Right lobe of liver (tissue), 6 donors: ENCODE data around the gene FUT1. TPM values are rescaled to one million over a fixed set of nuclear protein-coding genes. Genes with fewer than 3 reads are reported as not detected.
A peak's percentile ranks its signal among the peaks of the same experiment; 100 is the strongest.

ENCODE experiments used
- ATAC-seq, 4 donors: fragments of 200-7000 bp; cut with Tn5 transposase; one replicate each; pipeline ENCODE4 v1.9.1; 2020; ENCODE audit warnings: mild to moderate bottlenecking in 4 of 4, moderate library complexity in 4 of 4
- DNase-seq, 3 donors: peaks; one replicate each; pipeline ENCODE4 v3.0.0-alpha.2; 2020
- H3K27ac ChIP-seq, 3 donors: fragments of 200-600 bp; one replicate each; pipeline ENCODE4 v1.8.0; 2022
- H3K27me3 ChIP-seq, 2 donors: fragments of 200-600 bp; one replicate each; pipeline ENCODE4 v1.8.0; 2022
- H3K36me3 ChIP-seq, 4 donors: fragments of 200-600 bp; sonication (generic) in 1 of 4; one replicate each; pipeline versions ENCODE4 v1.5.1 to v1.8.0; 2017 to 2022; ENCODE audit warnings: control low read depth in 1 of 4
- H3K4me1 ChIP-seq, 4 donors: fragments of 200-600 bp; sonication (generic) in 1 of 4; one replicate each; pipeline versions ENCODE4 v1.5.1 to v1.8.0; 2017 to 2022; ENCODE audit warnings: control low read depth in 1 of 4
- H3K4me3 ChIP-seq, 3 donors: fragments of 200-600 bp; one replicate each; pipeline ENCODE4 v1.8.0; 2022
- H3K9me3 ChIP-seq, 4 donors: fragments of 200-600 bp; sonication (generic) in 1 of 4; one replicate each; pipeline versions ENCODE4 v1.5.1 to v1.8.0; 2017 to 2022; ENCODE audit warnings: control low read depth in 1 of 4
- POLR2A ChIP-seq: fragments of 450-650 bp; IDR thresholded peaks from one replicate; pipeline ENCODE4 v1.6.1; 2017; ENCODE audit warnings: antibody characterized with exemption, mild to moderate bottlenecking
- WGBS: methylation state at CpG from one replicate; pipeline ENCODE4 v1.1.6; 2018; ENCODE audit warnings: low coverage, low lambda C conversion rate; ENCODE audit not compliant: insufficient coverage; ENCODE audit errors: missing lambda C conversion rate; 5-methylcytosine and 5-hydroxymethylcytosine counted together
- intact Hi-C, 2 donors: fragments of 100-400 bp; cut with DNase I; formaldehyde crosslinking; loops; one replicate each; pipeline versions ENCODE4 v1.11.2 to v1.14.1; 2022
- small RNA-seq, 2 experiments: library from RNA; depleted of rRNA; stranded (forward); fragments of <200 nt; gene quantifications; one replicate each; pipeline ENCODE3, GENCODE V24; 2016
- total RNA-seq, 6 experiments: library from RNA; depleted of rRNA in 2 of 6; stranded (reverse); fragments of >200 nt in 2 of 6; fragmentation: NEBNext Ultra II Directional in 3 of 6; extraction: Animal tissue kit (Norgen Biotek cat#: 25700) in 3 of 6; gene quantifications; one replicate each; pipeline versions ENCODE4 v1.1.0 to v1.2.4, GENCODE V29; 2016 to 2023
- TF ChIP-seq, protein P1 (sequence below), 4 donors: fragments of 200-600 bp in 3 of 4; fragments of 450-650 bp in 1 of 4; IDR thresholded peaks; one replicate each; pipeline versions ENCODE4 v1.5.1 to v1.8.0; 2016 to 2022; ENCODE audit warnings: antibody characterized with exemption in 4 of 4, mild to moderate bottlenecking in 2 of 4
- donor health status: DM: no; HTN: yes; CAD: no.
- donor health status: DM: no; HTN: no; CAD: no.
- donor health status: DM: no; HTN: no; CAD: no.
- donor health status: DM: no; HTN: yes; CAD: no.
- donor health status: DM: no; HTN: yes; CAD: no.

Gene FUT1
- total RNA-seq, 6 experiments from 2014 or later: 0.22 to 1.9 (median 0.93) TPM

DNA sequence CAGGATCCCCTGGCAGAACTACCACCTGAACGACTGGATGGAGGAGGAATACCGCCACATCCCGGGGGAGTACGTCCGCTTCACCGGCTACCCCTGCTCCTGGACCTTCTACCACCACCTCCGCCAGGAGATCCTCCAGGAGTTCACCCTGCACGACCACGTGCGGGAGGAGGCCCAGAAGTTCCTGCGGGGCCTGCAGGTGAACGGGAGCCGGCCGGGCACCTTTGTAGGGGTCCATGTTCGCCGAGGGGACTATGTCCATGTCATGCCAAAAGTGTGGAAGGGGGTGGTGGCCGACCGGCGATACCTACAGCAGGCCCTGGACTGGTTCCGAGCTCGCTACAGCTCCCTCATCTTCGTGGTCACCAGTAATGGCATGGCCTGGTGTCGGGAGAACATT, 49.1 kb downstream of the FUT1 start:
- Histone ChIP-seq H3K36me3 (no peaks in the 10 kb centered on the region), H3K9me3 (no peaks in the 10 kb centered on the region), H3K4me1 (no peaks in the 10 kb centered on the region), H3K4me3 (no peak overlapping the region), H3K27ac (no peak overlapping the region), H3K27me3 (no peaks in the 10 kb centered on the region)
- DNase-seq (no peak), ATAC-seq (peak in 1 of 4 donors; percentile 30)
- TF ChIP-seq POLR2A: no peak
- TF ChIP-seq, protein P1, sequence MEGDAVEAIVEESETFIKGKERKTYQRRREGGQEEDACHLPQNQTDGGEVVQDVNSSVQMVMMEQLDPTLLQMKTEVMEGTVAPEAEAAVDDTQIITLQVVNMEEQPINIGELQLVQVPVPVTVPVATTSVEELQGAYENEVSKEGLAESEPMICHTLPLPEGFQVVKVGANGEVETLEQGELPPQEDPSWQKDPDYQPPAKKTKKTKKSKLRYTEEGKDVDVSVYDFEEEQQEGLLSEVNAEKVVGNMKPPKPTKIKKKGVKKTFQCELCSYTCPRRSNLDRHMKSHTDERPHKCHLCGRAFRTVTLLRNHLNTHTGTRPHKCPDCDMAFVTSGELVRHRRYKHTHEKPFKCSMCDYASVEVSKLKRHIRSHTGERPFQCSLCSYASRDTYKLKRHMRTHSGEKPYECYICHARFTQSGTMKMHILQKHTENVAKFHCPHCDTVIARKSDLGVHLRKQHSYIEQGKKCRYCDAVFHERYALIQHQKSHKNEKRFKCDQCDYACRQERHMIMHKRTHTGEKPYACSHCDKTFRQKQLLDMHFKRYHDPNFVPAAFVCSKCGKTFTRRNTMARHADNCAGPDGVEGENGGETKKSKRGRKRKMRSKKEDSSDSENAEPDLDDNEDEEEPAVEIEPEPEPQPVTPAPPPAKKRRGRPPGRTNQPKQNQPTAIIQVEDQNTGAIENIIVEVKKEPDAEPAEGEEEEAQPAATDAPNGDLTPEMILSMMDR (IDR thresholded peaks at IDR 0.05): no peak
- WGBS: no CpG with 5 or more reads among the region's 23 CpGs
- intact Hi-C loops: no loop called here

DNA sequence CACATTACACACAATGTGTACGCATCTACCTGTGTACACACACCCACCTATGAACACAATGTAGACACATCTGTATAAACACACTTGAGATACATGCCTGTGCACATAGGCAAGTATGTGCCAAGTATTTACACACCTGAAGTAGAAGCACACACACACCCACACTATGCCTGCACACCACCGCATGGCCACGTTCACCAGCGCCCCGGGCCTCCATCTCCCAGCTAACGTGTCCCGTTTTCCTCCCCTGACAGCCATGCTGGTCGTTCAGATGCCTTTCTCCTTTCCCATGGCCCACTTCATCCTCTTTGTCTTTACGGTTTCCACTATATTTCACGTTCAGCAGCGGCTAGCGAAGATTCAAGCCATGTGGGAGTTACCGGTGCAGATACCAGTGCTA, 49.7 kb downstream of the FUT1 start:
- intact Hi-C loops: no loop called here
- ATAC-seq: no peak
- no peak for TF ChIP-seq POLR2A
- 95% methylated on average over 13 of the region's 13 CpGs for WGBS
- no peaks in the 10 kb centered on the region for H3K4me1 ChIP-seq
- H3K36me3 ChIP-seq: no peaks in the 10 kb centered on the region
- no peak overlapping the region for H3K27ac ChIP-seq
- no peaks in the 10 kb centered on the region for H3K27me3 ChIP-seq
- H3K9me3 ChIP-seq: no peaks in the 10 kb centered on the region
- DNase-seq: no peak
- no peak overlapping the region for H3K4me3 ChIP-seq

DNA sequence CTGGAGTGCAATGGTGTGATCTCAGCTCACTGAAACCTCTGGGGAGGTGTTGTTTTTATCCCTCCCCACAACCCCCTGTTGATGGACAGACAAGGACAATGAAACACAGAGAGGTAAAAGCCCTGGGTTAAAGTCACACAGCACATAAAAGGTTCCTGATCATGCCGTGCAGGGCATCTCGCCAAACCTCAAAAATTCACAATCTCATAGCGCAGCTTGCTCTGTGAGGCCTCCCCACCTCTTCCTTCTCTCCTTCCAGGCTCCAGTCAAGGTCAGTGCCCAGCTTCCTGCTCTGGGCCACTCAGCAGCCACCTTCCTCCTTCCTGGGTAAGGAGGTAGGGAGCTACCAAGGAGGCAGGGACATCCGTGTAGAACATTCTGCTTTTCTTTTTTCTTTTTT, 54.4 kb downstream of the FUT1 start:
- intact Hi-C loops: no loop called here
- H3K4me1 ChIP-seq: no peaks in the 10 kb centered on the region
- H3K27me3 ChIP-seq: no peaks in the 10 kb centered on the region
- ATAC-seq (peak; percentile 21 to 60 (median 49)), DNase-seq (no peak)
- no peak overlapping the region for H3K27ac ChIP-seq
- 69% methylated on average over 3 of the region's 4 CpGs for WGBS
- H3K9me3 ChIP-seq: no peaks in the 10 kb centered on the region
- no peaks in the 10 kb centered on the region for H3K36me3 ChIP-seq
- H3K4me3 ChIP-seq: no peak overlapping the region
- TF ChIP-seq POLR2A: no peak
- TF ChIP-seq, protein P1 (IDR thresholded peaks at IDR 0.05): no peak

Small RNA genes within 50 kb of the gene (small RNA-seq; reads per million reads assigned to genes)
- gene RNU6-317P: 0 reads per million in 2 experiments

Other genes with a start within 250 kb of the FUT1 start
- gene LMTK3, start 240.8 kb downstream of the FUT1 start, total RNA-seq: under 1 TPM in 5 of 6 experiments, not detected in 1; 0.09 to 0.31 (median 0.12) TPM
- gene SULT2B1, start 200.5 kb downstream of the FUT1 start, total RNA-seq: under 1 TPM in 1 of 6 experiments, not detected in 5; 0.61 TPM
- gene SPACA4, start 145.9 kb downstream of the FUT1 start, total RNA-seq: not detected
- under 1 TPM in 2 of 6 experiments, not detected in 4; 0.22 to 0.37 TPM for gene FAM83E, start 137.6 kb downstream of the FUT1 start, total RNA-seq
- 100 to 1,000 TPM; 355 to 867 (median 385) TPM for gene RPL18, start 133.5 kb downstream of the FUT1 start, total RNA-seq
- gene SPHK2, start 133.1 kb downstream of the FUT1 start, total RNA-seq: 10 to 100 TPM; 11.4 to 30.1 (median 17.2) TPM
- 10 to 100 TPM in 2 of 6 experiments, 1 to 10 TPM in 4; 1.8 to 11.6 (median 3.3) TPM for gene DBP, start 115.3 kb downstream of the FUT1 start, total RNA-seq
- gene CA11, start 106.5 kb downstream of the FUT1 start, total RNA-seq: 1 to 10 TPM in 2 of 6 experiments, under 1 TPM in 4; 0.25 to 2.0 (median 0.54) TPM
- under 1 TPM in 2 of 6 experiments, not detected in 4; 0.11 to 0.32 TPM for gene NTN5, start 79.6 kb downstream of the FUT1 start, total RNA-seq
- 1 to 10 TPM in 1 of 6 experiments, not detected in 5; 2.6 TPM for gene FUT2, start 56.7 kb downstream of the FUT1 start, total RNA-seq
- gene MAMSTR, start 32.9 kb downstream of the FUT1 start, total RNA-seq: under 1 TPM in 5 of 6 experiments, not detected in 1; 0.22 to 0.37 (median 0.24) TPM
- gene RASIP1, start 12.0 kb downstream of the FUT1 start, total RNA-seq: 1 to 10 TPM; 2.7 to 6.7 (median 4.9) TPM
- under 1 TPM in 5 of 6 experiments, not detected in 1; 0.10 to 0.35 (median 0.13) TPM for gene IZUMO1, start 5.7 kb downstream of the FUT1 start, total RNA-seq
- gene FGF21, start 2.9 kb upstream of the FUT1 start, total RNA-seq: 10 to 100 TPM in 4 of 6 experiments, 1 to 10 TPM in 1, not detected in 1; 5.1 to 55.3 (median 32.7) TPM
- 10 to 100 TPM in 4 of 6 experiments, 1 to 10 TPM in 2; 8.9 to 48.3 (median 12.5) TPM for gene BCAT2, start 58.4 kb upstream of the FUT1 start, total RNA-seq
- gene HSD17B14, start 83.8 kb upstream of the FUT1 start, total RNA-seq: 10 to 100 TPM in 4 of 6 experiments, 1 to 10 TPM in 2; 3.5 to 78.0 (median 15.7) TPM
- 10 to 100 TPM in 4 of 6 experiments, 1 to 10 TPM in 2; 5.7 to 25.6 (median 12.0) TPM for gene PLEKHA4, start 116.0 kb upstream of the FUT1 start, total RNA-seq
- 10 to 100 TPM in 4 of 6 experiments, 1 to 10 TPM in 2; 4.5 to 25.6 (median 12.2) TPM for gene PPP1R15A, start 119.8 kb upstream of the FUT1 start, total RNA-seq
- gene TULP2, start 146.1 kb upstream of the FUT1 start, total RNA-seq: not detected
- gene NUCB1, start 147.7 kb upstream of the FUT1 start, total RNA-seq: 100 to 1,000 TPM; 306 to 376 (median 349) TPM
- under 1 TPM in 1 of 6 experiments, not detected in 5; 0.29 TPM for gene DHDH, start 181.1 kb upstream of the FUT1 start, total RNA-seq
- gene BAX, start 202.2 kb upstream of the FUT1 start, total RNA-seq: 10 to 100 TPM; 15.9 to 54.1 (median 30.8) TPM
- gene FTL, start 212.7 kb upstream of the FUT1 start, total RNA-seq: over 10,000 TPM in 3 of 6 experiments, 1,000 to 10,000 TPM in 3; 5,005 to 19,229 (median 10,447) TPM
- 10 to 100 TPM in 2 of 6 experiments, 1 to 10 TPM in 4; 4.7 to 12.5 (median 8.9) TPM for gene GYS1, start 240.7 kb upstream of the FUT1 start, total RNA-seq
- gene RUVBL2, start 241.2 kb upstream of the FUT1 start, total RNA-seq: 10 to 100 TPM; 22.8 to 66.7 (median 32.3) TPM